Testis (tissue), 2 donors: ENCODE results near the gene SECISBP2L.

Experiments
- POLR2A ChIP-seq: fragments of 450-650 bp; IDR thresholded peaks from one replicate; pipeline ENCODE4 v1.6.1; 2017; ENCODE audit warnings: antibody characterized with exemption, mild to moderate bottlenecking, moderate library complexity
- TF ChIP-seq, protein P1 (sequence below), 3 experiments: fragments of 450-650 bp in 2 of 3; fragments of 200-600 bp in 1 of 3; sonication (generic) in 1 of 3; IDR thresholded peaks; one replicate each; pipeline ENCODE4 v1.5.1; 2016 to 2019; ENCODE audit warnings: antibody characterized with exemption in 3 of 3, mild to moderate bottlenecking in 2 of 3, moderate library complexity in 1 of 3

DNA sequence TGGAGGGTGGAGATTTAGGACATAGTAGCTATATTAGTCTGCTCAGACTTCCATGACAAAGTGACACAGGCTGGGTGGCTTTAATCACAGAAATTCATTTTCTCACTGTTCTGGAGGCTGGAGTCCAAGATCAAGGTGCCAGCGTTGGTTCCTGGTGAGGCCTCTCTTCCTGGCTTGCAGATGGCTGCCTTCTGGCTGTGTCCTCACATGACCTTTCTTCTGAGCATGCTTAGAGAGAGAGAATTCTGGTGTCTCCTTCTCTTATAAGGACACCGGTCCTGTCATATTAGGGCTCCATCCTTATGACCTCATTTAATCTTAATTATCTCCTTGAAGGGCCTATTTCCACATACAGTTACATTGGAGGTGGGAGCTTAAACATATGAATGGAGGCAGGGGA lies 67.6 kb downstream of the SECISBP2L start:
- TF ChIP-seq, protein P1, sequence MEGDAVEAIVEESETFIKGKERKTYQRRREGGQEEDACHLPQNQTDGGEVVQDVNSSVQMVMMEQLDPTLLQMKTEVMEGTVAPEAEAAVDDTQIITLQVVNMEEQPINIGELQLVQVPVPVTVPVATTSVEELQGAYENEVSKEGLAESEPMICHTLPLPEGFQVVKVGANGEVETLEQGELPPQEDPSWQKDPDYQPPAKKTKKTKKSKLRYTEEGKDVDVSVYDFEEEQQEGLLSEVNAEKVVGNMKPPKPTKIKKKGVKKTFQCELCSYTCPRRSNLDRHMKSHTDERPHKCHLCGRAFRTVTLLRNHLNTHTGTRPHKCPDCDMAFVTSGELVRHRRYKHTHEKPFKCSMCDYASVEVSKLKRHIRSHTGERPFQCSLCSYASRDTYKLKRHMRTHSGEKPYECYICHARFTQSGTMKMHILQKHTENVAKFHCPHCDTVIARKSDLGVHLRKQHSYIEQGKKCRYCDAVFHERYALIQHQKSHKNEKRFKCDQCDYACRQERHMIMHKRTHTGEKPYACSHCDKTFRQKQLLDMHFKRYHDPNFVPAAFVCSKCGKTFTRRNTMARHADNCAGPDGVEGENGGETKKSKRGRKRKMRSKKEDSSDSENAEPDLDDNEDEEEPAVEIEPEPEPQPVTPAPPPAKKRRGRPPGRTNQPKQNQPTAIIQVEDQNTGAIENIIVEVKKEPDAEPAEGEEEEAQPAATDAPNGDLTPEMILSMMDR (IDR thresholded peaks at IDR 0.05), result no peak
- TF ChIP-seq POLR2A, result no peak
